Muscle of leg (tissue), 11 donors: Measurements from ENCODE around the gene ATG9B. TPM values are rescaled to one million over a fixed set of nuclear protein-coding genes. Genes with fewer than 3 reads are reported as not detected.
A peak's percentile ranks its signal among the peaks of the same experiment; 100 is the strongest.

Source experiments
- DNase-seq: peaks from one replicate; pipeline ENCODE4 v3.0.0; 2013
- H3K27ac ChIP-seq: one replicate; pipeline ENCODE4 v1.5.1; 2013; ENCODE audit warnings: mild to moderate bottlenecking, low read length, control low read depth
- H3K27me3 ChIP-seq: one replicate; pipeline ENCODE4 v1.6.1; 2013; ENCODE audit warnings: low read length; ENCODE audit not compliant: control insufficient read depth, insufficient read depth
- H3K36me3 ChIP-seq: one replicate; pipeline ENCODE4 v1.6.1; 2013; ENCODE audit warnings: low read length; ENCODE audit not compliant: control insufficient read depth, insufficient read depth
- H3K4me1 ChIP-seq: one replicate; pipeline ENCODE4 v1.6.1; 2013; ENCODE audit warnings: low read length; ENCODE audit not compliant: control insufficient read depth, insufficient read depth
- H3K4me3 ChIP-seq: one replicate; pipeline ENCODE4 v1.5.1; 2013; ENCODE audit warnings: low read length, control low read depth
- H3K9me3 ChIP-seq: replicated peaks from 2 replicates; pipeline ENCODE4 v1.6.1; 2013; ENCODE audit warnings: low read depth, low read length; ENCODE audit not compliant: control insufficient read depth
- WGBS: methylation state at CpG from one replicate; pipeline ENCODE4 v1.1.5; 2013; ENCODE audit warnings: missing lambda C conversion rate; ENCODE audit not compliant: insufficient coverage; 5-methylcytosine and 5-hydroxymethylcytosine counted together
- polyA plus RNA-seq, 8 donors: library from polyadenylated mRNA; unstranded; fragments of 120-200 nt; gene quantifications; one replicate each; pipeline versions ENCODE4 v1.2.1 to v1.2.3, GENCODE V29; 2013; ENCODE audit warnings: inconsistent platforms in 1 of 8, low replicate concordance in 1 of 8; ENCODE audit not compliant: insufficient read length in 8 of 8, insufficient read depth in 1 of 8
- total RNA-seq: library from RNA; stranded (reverse); fragments of 120-200 nt; gene quantifications from one replicate; pipeline ENCODE4 v1.2.4, GENCODE V29; 2013

ATG9B gene
- total and polyA plus RNA-seq, 9 donors: 0.22 to 3.0 (median 1.4) TPM

- H3K27me3 ChIP-seq: peaks cover 7% of the 10 kb centered on the region
- peaks cover 82% of the 10 kb centered on the region for H3K4me1 ChIP-seq
- no peaks in the 10 kb centered on the region for H3K36me3 ChIP-seq
- H3K4me3 ChIP-seq: no peak overlapping the region
- H3K9me3 ChIP-seq: no peaks in the 10 kb centered on the region
- H3K27ac ChIP-seq: no peak overlapping the region
- WGBS: no CpG with 5 or more reads among the region's 6 CpGs
- DNase-seq: no peak
These were observed 56.9 kb downstream of the ATG9B start for GRCh38 chr7:150967349-150967748.

GRCh38 chr7:150966002-150966401 lies 58.3 kb downstream of the ATG9B start:
- H3K27ac ChIP-seq: no peak overlapping the region
- H3K27me3 ChIP-seq: peaks cover 5% of the 10 kb centered on the region
- H3K9me3 ChIP-seq: no peaks in the 10 kb centered on the region
- DNase-seq: no peak
- WGBS: 100% methylated on average over 1 of the region's 1 CpG
- H3K36me3 ChIP-seq: no peaks in the 10 kb centered on the region
- peaks cover 82% of the 10 kb centered on the region for H3K4me1 ChIP-seq
- H3K4me3 ChIP-seq: no peak overlapping the region

GRCh38 chr7:150965273-150965830 lies 58.9 kb downstream of the ATG9B start:
- H3K9me3 ChIP-seq: no peaks in the 10 kb centered on the region
- peaks cover 77% of the 10 kb centered on the region for H3K4me1 ChIP-seq
- peak overlapping the region; percentile 48 for H3K27ac ChIP-seq
- no peak overlapping the region for H3K4me3 ChIP-seq
- DNase-seq: no peak
- peaks cover 5% of the 10 kb centered on the region for H3K27me3 ChIP-seq
- 84% methylated on average over 16 of the region's 16 CpGs for WGBS
- no peaks in the 10 kb centered on the region for H3K36me3 ChIP-seq

Other genes starting within 250 kb of the ATG9B start
- 7.7 TPM for gene TMEM176B, start 224.1 kb downstream of the ATG9B start, total RNA-seq
- 10 to 100 TPM in 7 of 8 donors, 1 to 10 TPM in 1; 9.4 to 16.7 (median 11.9) TPM for gene TMEM176B, start 224.1 kb downstream of the ATG9B start, polyA plus RNA-seq
- gene TMEM176A, start 223.7 kb downstream of the ATG9B start, total RNA-seq: 6.2 TPM
- 10 to 100 TPM in 7 of 8 donors, 1 to 10 TPM in 1; 9.9 to 19.4 (median 14.1) TPM for gene TMEM176A, start 223.7 kb downstream of the ATG9B start, polyA plus RNA-seq
- 0.04 TPM for gene AOC1, start 172.0 kb downstream of the ATG9B start, total RNA-seq
- gene AOC1, start 172.0 kb downstream of the ATG9B start, polyA plus RNA-seq: 1 to 10 TPM in 2 of 8 donors, under 1 TPM in 3, not detected in 3; 0.13 to 6.1 (median 0.27) TPM
- 9.7 TPM for gene KCNH2, start 46.2 kb downstream of the ATG9B start, total RNA-seq
- 10 to 100 TPM; 14.4 to 26.9 (median 20.2) TPM for gene KCNH2, start 46.2 kb downstream of the ATG9B start, polyA plus RNA-seq
- gene NOS3, start 33.5 kb downstream of the ATG9B start, total RNA-seq: 4.9 TPM
- 1 to 10 TPM; 5.0 to 8.9 (median 7.0) TPM for gene NOS3, start 33.5 kb downstream of the ATG9B start, polyA plus RNA-seq
- gene ABCB8, start 4.0 kb upstream of the ATG9B start, total RNA-seq: 13.4 TPM
- gene ABCB8, start 4.0 kb upstream of the ATG9B start, polyA plus RNA-seq: 10 to 100 TPM; 12.8 to 26.5 (median 19.2) TPM
- 1.3 TPM for gene ASIC3, start 24.0 kb upstream of the ATG9B start, total RNA-seq
- 1 to 10 TPM; 2.0 to 9.2 (median 4.6) TPM for gene ASIC3, start 24.0 kb upstream of the ATG9B start, polyA plus RNA-seq
- gene CDK5, start 33.4 kb upstream of the ATG9B start, total RNA-seq: 10.2 TPM
- 10 to 100 TPM in 5 of 8 donors, 1 to 10 TPM in 3; 8.2 to 12.2 (median 10.2) TPM for gene CDK5, start 33.4 kb upstream of the ATG9B start, polyA plus RNA-seq
- 41.0 TPM for gene SLC4A2, start 35.1 kb upstream of the ATG9B start, total RNA-seq
- 10 to 100 TPM; 58.3 to 78.1 (median 65.7) TPM for gene SLC4A2, start 35.1 kb upstream of the ATG9B start, polyA plus RNA-seq
- gene FASTK, start 56.3 kb upstream of the ATG9B start, total RNA-seq: 65.2 TPM
- gene FASTK, start 56.3 kb upstream of the ATG9B start, polyA plus RNA-seq: 10 to 100 TPM; 74.3 to 90.1 (median 84.2) TPM
- gene TMUB1, start 59.0 kb upstream of the ATG9B start, total RNA-seq: 19.0 TPM
- gene TMUB1, start 59.0 kb upstream of the ATG9B start, polyA plus RNA-seq: 10 to 100 TPM; 29.8 to 51.2 (median 35.9) TPM
- gene AGAP3, start 62.0 kb upstream of the ATG9B start, total RNA-seq: 37.0 TPM
- 10 to 100 TPM; 64.5 to 95.4 (median 76.3) TPM for gene AGAP3, start 62.0 kb upstream of the ATG9B start, polyA plus RNA-seq
- 0.44 TPM for gene GBX1, start 143.2 kb upstream of the ATG9B start, total RNA-seq
- gene GBX1, start 143.2 kb upstream of the ATG9B start, polyA plus RNA-seq: 1 to 10 TPM in 5 of 8 donors, under 1 TPM in 3; 0.59 to 2.5 (median 1.5) TPM
- gene ASB10, start 162.8 kb upstream of the ATG9B start, total RNA-seq: 3.1 TPM
- gene ASB10, start 162.8 kb upstream of the ATG9B start, polyA plus RNA-seq: 1 to 10 TPM; 1.3 to 5.7 (median 3.0) TPM
- not detected for gene H2BK1, start 186.0 kb upstream of the ATG9B start, total RNA-seq
- gene H2BK1, start 186.0 kb upstream of the ATG9B start, polyA plus RNA-seq: not detected
- gene ABCF2, start 202.7 kb upstream of the ATG9B start, total RNA-seq: 18.5 TPM
- 10 to 100 TPM; 17.3 to 21.1 (median 18.5) TPM for gene ABCF2, start 202.7 kb upstream of the ATG9B start, polyA plus RNA-seq
- 21.9 TPM for gene CHPF2, start 208.0 kb upstream of the ATG9B start, total RNA-seq
- 10 to 100 TPM; 20.1 to 32.6 (median 23.4) TPM for gene CHPF2, start 208.0 kb upstream of the ATG9B start, polyA plus RNA-seq
- gene SMARCD3, start 224.2 kb upstream of the ATG9B start, total RNA-seq: 106 TPM
- 100 to 1,000 TPM; 109 to 180 (median 151) TPM for gene SMARCD3, start 224.2 kb upstream of the ATG9B start, polyA plus RNA-seq